ENCODE measurements around the gene SLC22A7.

Gene SLC22A7

DNA sequence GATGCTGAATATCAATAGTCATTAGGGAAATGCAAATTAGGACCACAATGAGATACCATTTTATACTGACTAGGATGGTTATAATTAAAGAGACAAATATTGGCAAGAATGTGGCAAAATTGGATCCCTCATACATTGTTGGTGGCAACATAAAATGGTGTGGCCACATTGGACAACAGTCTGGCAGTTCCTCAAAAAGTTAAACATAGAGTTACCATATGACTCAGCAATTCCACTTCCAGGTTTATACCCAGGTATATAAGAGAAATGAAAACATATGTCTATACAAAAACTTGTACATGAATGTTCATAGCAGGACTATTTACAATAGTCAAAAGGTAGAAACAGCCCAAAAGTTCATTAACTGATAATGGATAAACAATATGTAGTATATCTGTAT is 12.6 kb downstream of the SLC22A7 start:
- H3K27me3 ChIP-seq (ENCODE audit: control insufficient read depth, low read length): no peaks in the 10 kb centered on the region
- H3K27ac ChIP-seq (ENCODE audit: low read depth, low read length): peak overlapping the region; percentile 96
- peaks cover 8% of the 10 kb centered on the region for H3K36me3 ChIP-seq (ENCODE audit: control insufficient read depth, low read length)
- peaks cover 3% of the 10 kb centered on the region; the same call in 1 of the 2 replicates for H3K79me2 ChIP-seq (ENCODE audit: control insufficient read depth, low read length)
- H3F3A ChIP-seq (ENCODE audit: control insufficient read depth, insufficient read depth): peaks cover 33% of the 10 kb centered on the region
- peak overlapping the region; percentile 75; the same call in 1 of the 2 replicates for H3K4me2 ChIP-seq (ENCODE audit: low read length)
- no peaks in the 10 kb centered on the region for H4K20me1 ChIP-seq (ENCODE audit: control insufficient read depth, insufficient read depth, low read depth, low read length)
- peaks cover 81% of the 10 kb centered on the region for H3K4me1 ChIP-seq (ENCODE audit: control insufficient read depth, low read length)
- TF ChIP-seq, protein P1, sequence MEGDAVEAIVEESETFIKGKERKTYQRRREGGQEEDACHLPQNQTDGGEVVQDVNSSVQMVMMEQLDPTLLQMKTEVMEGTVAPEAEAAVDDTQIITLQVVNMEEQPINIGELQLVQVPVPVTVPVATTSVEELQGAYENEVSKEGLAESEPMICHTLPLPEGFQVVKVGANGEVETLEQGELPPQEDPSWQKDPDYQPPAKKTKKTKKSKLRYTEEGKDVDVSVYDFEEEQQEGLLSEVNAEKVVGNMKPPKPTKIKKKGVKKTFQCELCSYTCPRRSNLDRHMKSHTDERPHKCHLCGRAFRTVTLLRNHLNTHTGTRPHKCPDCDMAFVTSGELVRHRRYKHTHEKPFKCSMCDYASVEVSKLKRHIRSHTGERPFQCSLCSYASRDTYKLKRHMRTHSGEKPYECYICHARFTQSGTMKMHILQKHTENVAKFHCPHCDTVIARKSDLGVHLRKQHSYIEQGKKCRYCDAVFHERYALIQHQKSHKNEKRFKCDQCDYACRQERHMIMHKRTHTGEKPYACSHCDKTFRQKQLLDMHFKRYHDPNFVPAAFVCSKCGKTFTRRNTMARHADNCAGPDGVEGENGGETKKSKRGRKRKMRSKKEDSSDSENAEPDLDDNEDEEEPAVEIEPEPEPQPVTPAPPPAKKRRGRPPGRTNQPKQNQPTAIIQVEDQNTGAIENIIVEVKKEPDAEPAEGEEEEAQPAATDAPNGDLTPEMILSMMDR (IDR thresholded peaks at IDR 0.05; ENCODE audit: low read depth, low read length, poor library complexity, severe bottlenecking): no peak
- no peak for TF ChIP-seq EZH2phosphoT487 (IDR thresholded peaks at IDR 0.05; ENCODE audit: borderline replicate concordance, low read length)
- H3K4me3 ChIP-seq (ENCODE audit: low read length): no peak overlapping the region
- no peaks in the 10 kb centered on the region for H3K9me3 ChIP-seq (ENCODE audit: control insufficient read depth, insufficient read depth, low read length)
- no peaks in the 10 kb centered on the region for H3K9me2 ChIP-seq (replicated peaks; ENCODE audit: control insufficient read depth, low read length)

- TF ChIP-seq, protein P1 (IDR thresholded peaks at IDR 0.05; ENCODE audit: low read depth, low read length, poor library complexity, severe bottlenecking): no peak
- TF ChIP-seq EZH2phosphoT487 (IDR thresholded peaks at IDR 0.05; ENCODE audit: borderline replicate concordance, low read length): no peak
- peaks cover 33% of the 10 kb centered on the region for H3F3A ChIP-seq (ENCODE audit: control insufficient read depth, insufficient read depth)
- H3K36me3 ChIP-seq (ENCODE audit: control insufficient read depth, low read length): peaks cover 18% of the 10 kb centered on the region
- H3K79me2 ChIP-seq (ENCODE audit: control insufficient read depth, low read length): peaks cover 3% of the 10 kb centered on the region; the same call in 1 of the 2 replicates
- no peaks in the 10 kb centered on the region for H3K9me3 ChIP-seq (ENCODE audit: control insufficient read depth, insufficient read depth, low read length)
- peak overlapping the region; percentile 75 for H3K4me2 ChIP-seq (ENCODE audit: low read length)
- no peaks in the 10 kb centered on the region for H4K20me1 ChIP-seq (ENCODE audit: control insufficient read depth, insufficient read depth, low read depth, low read length)
- H3K4me3 ChIP-seq (ENCODE audit: low read length): peak overlapping the region; percentile 35
- peaks cover 92% of the 10 kb centered on the region for H3K4me1 ChIP-seq (ENCODE audit: control insufficient read depth, low read length)
- H3K27ac ChIP-seq (ENCODE audit: low read depth, low read length): peak overlapping the region; percentile 96
- H3K9me2 ChIP-seq (replicated peaks; ENCODE audit: control insufficient read depth, low read length): no peaks in the 10 kb centered on the region
- no peaks in the 10 kb centered on the region for H3K27me3 ChIP-seq (ENCODE audit: control insufficient read depth, low read length)
Observed at GRCh38 chr6:43311666-43312065, 13.6 kb downstream of the SLC22A7 start.

DNA sequence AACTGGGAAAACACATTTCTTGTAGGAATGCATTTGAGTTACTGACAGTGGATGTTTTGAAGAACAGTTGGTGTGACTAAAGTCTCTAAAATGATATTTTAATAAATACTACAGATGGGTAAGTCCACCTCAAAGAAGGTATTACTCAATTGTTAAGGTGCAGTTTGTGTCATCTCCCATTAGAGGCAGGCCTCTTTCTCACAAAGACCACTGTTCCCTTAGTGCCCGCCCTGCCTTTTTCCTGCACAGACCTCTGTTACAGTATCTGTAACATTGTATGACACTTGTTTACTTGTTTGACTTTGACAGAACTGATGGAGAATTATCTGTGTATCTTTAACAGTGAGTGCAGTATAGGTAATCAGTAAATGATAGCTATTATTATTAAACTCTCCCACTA is 15.8 kb downstream of the SLC22A7 start:
- Histone ChIP-seq H3K9me2 (replicated peaks; ENCODE audit: control insufficient read depth, low read length) (no peaks in the 10 kb centered on the region), H3K36me3 (ENCODE audit: control insufficient read depth, low read length) (peaks cover 23% of the 10 kb centered on the region), H3K4me3 (ENCODE audit: low read length) (peak overlapping the region; percentile 56), H3K27me3 (ENCODE audit: control insufficient read depth, low read length) (no peaks in the 10 kb centered on the region), H3K9me3 (ENCODE audit: control insufficient read depth, insufficient read depth, low read length) (no peaks in the 10 kb centered on the region), H3K4me1 (ENCODE audit: control insufficient read depth, low read length) (peaks cover 99% of the 10 kb centered on the region), H3K27ac (ENCODE audit: low read depth, low read length) (peak overlapping the region; percentile 96), H3K4me2 (ENCODE audit: low read length) (peak overlapping the region; percentile 75), H3K79me2 (ENCODE audit: control insufficient read depth, low read length) (no peaks in the 10 kb centered on the region), H3F3A (ENCODE audit: control insufficient read depth, insufficient read depth) (peaks cover 50% of the 10 kb centered on the region), H4K20me1 (ENCODE audit: control insufficient read depth, insufficient read depth, low read depth, low read length) (no peaks in the 10 kb centered on the region)
- TF ChIP-seq, protein P1 (IDR thresholded peaks at IDR 0.05; ENCODE audit: low read depth, low read length, poor library complexity, severe bottlenecking): no peak
- no peak for TF ChIP-seq EZH2phosphoT487 (IDR thresholded peaks at IDR 0.05; ENCODE audit: borderline replicate concordance, low read length)

Data from DOHH2 (cell line).